Left ventricle myocardium inferior (tissue), 1 donor: ENCODE results near the gene CTNNA2. TPM values are rescaled to one million over a fixed set of nuclear protein-coding genes. Genes with fewer than 3 reads are reported as not detected.

Source experiments
- DNase-seq: peaks from one replicate; pipeline ENCODE4 v3.0.0-alpha.2; 2020
- H3K27ac ChIP-seq: fragments of 200-600 bp; replicated peaks from 2 replicates; pipeline ENCODE4 v1.8.0; 2021
- H3K27me3 ChIP-seq: fragments of 200-600 bp; 2 replicates; pipeline ENCODE4 v1.8.0; 2021; ENCODE audit warnings: low read depth
- H3K36me3 ChIP-seq: fragments of 200-600 bp; 2 replicates; pipeline ENCODE4 v1.8.0; 2021
- H3K4me1 ChIP-seq: fragments of 200-600 bp; 2 replicates; pipeline ENCODE4 v1.8.0; 2021
- H3K4me3 ChIP-seq: fragments of 200-600 bp; 2 replicates; pipeline ENCODE4 v1.8.0; 2021; ENCODE audit warnings: mild to moderate bottlenecking, moderate library complexity
- H3K9me3 ChIP-seq: fragments of 200-600 bp; replicated peaks from 2 replicates; pipeline ENCODE4 v1.8.0; 2021
- CTCF ChIP-seq: fragments of 200-600 bp; IDR thresholded peaks from 2 replicates; pipeline ENCODE4 v1.8.0; 2021; ENCODE audit warnings: antibody characterized with exemption, mild to moderate bottlenecking, borderline replicate concordance
- intact Hi-C: fragments of 100-400 bp; cut with micrococcal nuclease; formaldehyde crosslinking; loops from one replicate; pipeline ENCODE4 v1.11.0; 2022
- total RNA-seq: library from RNA; stranded (reverse); fragmentation: NEBNext Ultra II Directional; extraction: Animal tissue kit (Norgen Biotek cat#: 25700); gene quantifications from one replicate; pipeline ENCODE4 v1.2.1, GENCODE V29; 2021
- donor health status: DM: no; HTN: yes; CAD: no; lungs with severe emphysema.

The CTNNA2 gene
- total RNA-seq, 1 donor from 2014 or later = not detected

- Histone ChIP-seq H3K9me3 (no peaks in the 10 kb centered on the region), H3K27me3 (no peaks in the 10 kb centered on the region), H3K27ac (no peak overlapping the region), H3K36me3 (no peaks in the 10 kb centered on the region), H3K4me1 (no peaks in the 10 kb centered on the region), H3K4me3 (no peak overlapping the region)
- intact Hi-C loops = no loop called here
- no peak for TF ChIP-seq CTCF
- DNase-seq = no peak
These were observed 825.9 kb downstream of the CTNNA2 start for GRCh38 chr2:80338794-80339193.

- TF ChIP-seq CTCF = no peak
- no peak overlapping the region for H3K4me3 ChIP-seq
- H3K27me3 ChIP-seq = no peaks in the 10 kb centered on the region
- no peaks in the 10 kb centered on the region for H3K36me3 ChIP-seq
- DNase-seq = no peak
- no peaks in the 10 kb centered on the region for H3K4me1 ChIP-seq
- H3K27ac ChIP-seq = no peak overlapping the region
- intact Hi-C loops = no loop called here
- H3K9me3 ChIP-seq = no peaks in the 10 kb centered on the region
These were observed 827.2 kb downstream of the CTNNA2 start for GRCh38 chr2:80340022-80340421.

GRCh38 chr2:80348078-80348477, 835.2 kb downstream of the CTNNA2 start:
- intact Hi-C loops = no loop called here
- DNase-seq = no peak
- no peak for TF ChIP-seq CTCF
- Histone ChIP-seq H3K27ac (no peak overlapping the region), H3K9me3 (no peaks in the 10 kb centered on the region), H3K36me3 (no peaks in the 10 kb centered on the region), H3K4me3 (no peak overlapping the region), H3K27me3 (no peaks in the 10 kb centered on the region), H3K4me1 (no peaks in the 10 kb centered on the region)

- Histone ChIP-seq H3K4me3 (no peak overlapping the region), H3K36me3 (no peaks in the 10 kb centered on the region), H3K9me3 (no peaks in the 10 kb centered on the region), H3K4me1 (no peaks in the 10 kb centered on the region), H3K27ac (no peak overlapping the region), H3K27me3 (no peaks in the 10 kb centered on the region)
- intact Hi-C loops = no loop called here
- DNase-seq = no peak
- no peak for TF ChIP-seq CTCF
These were observed 836.1 kb downstream of the CTNNA2 start for GRCh38 chr2:80348953-80349352.

GRCh38 chr2:80351231-80351630, 838.4 kb downstream of the CTNNA2 start:
- TF ChIP-seq CTCF = no peak
- no peak overlapping the region for H3K4me3 ChIP-seq
- DNase-seq = no peak
- no peaks in the 10 kb centered on the region for H3K36me3 ChIP-seq
- no peak overlapping the region for H3K27ac ChIP-seq
- H3K27me3 ChIP-seq = no peaks in the 10 kb centered on the region
- intact Hi-C loops = no loop called here
- H3K4me1 ChIP-seq = no peaks in the 10 kb centered on the region
- no peaks in the 10 kb centered on the region for H3K9me3 ChIP-seq

GRCh38 chr2:80354858-80355257, 842.0 kb downstream of the CTNNA2 start:
- intact Hi-C loops = no loop called here
- no peak overlapping the region for H3K27ac ChIP-seq
- no peak for TF ChIP-seq CTCF
- no peaks in the 10 kb centered on the region for H3K27me3 ChIP-seq
- no peaks in the 10 kb centered on the region for H3K4me1 ChIP-seq
- no peaks in the 10 kb centered on the region for H3K9me3 ChIP-seq
- H3K36me3 ChIP-seq = no peaks in the 10 kb centered on the region
- DNase-seq = no peak
- no peak overlapping the region for H3K4me3 ChIP-seq
